HEK293 (cell line): ENCODE results near the gene PGBD5.
A peak's percentile ranks its signal among the peaks of the same experiment; 100 is the strongest.

Experiments used
- CTCF ChIA-PET: fragments of 350-600 bp; formaldehyde crosslinking; extraction: SDS; loops from one replicate; lab custom pipeline; 2021; ENCODE audit warnings: antibody characterized with exemption; lab: Yijun Ruan, JAX
- POLR2A ChIA-PET: fragments of 300-600 bp; formaldehyde crosslinking; extraction: SDS; loops from one replicate; lab custom pipeline; 2020; ENCODE audit warnings: antibody characterized with exemption, inconsistent platforms; lab: Yijun Ruan, JAX
- H3K27ac ChIP-seq: fragments of 200-500 bp; sonication (Bioruptor generic); 2 replicates; pipeline ENCODE4 v1.5.1; 2014; ENCODE audit warnings: low read depth, low read length, control low read depth, inconsistent platforms; ENCODE audit errors: extremely low read depth
- H3K36me3 ChIP-seq, 2 experiments: fragments of 200-500 bp in 1 of 2; sonication (Bioruptor generic) in 1 of 2; 1 replicate in 1 of 2; 2 replicates in 1 of 2; pipeline ENCODE4 v1.5.1; 2014 to 2017; ENCODE audit warnings: inconsistent platforms in 2 of 2, low read length in 2 of 2; ENCODE audit not compliant: control insufficient read depth in 2 of 2, insufficient read depth in 1 of 2
- H3K4me1 ChIP-seq: fragments of 200-500 bp; sonication (Bioruptor generic); 2 replicates; pipeline ENCODE4 v1.5.1; 2014; ENCODE audit warnings: mild to moderate bottlenecking, low read length, inconsistent platforms; ENCODE audit not compliant: control insufficient read depth, insufficient read depth
- H3K4me3 ChIP-seq: 2 replicates; pipeline ENCODE4 v1.5.1; 2011; ENCODE audit warnings: low read depth, mild to moderate bottlenecking, control low read depth, low read length, moderate library complexity
- H3K9me3 ChIP-seq: fragments of 200-500 bp; sonication (Bioruptor generic); 2 replicates; pipeline ENCODE4 v1.5.1; 2014; ENCODE audit warnings: low read depth, low read length, inconsistent platforms; ENCODE audit not compliant: control insufficient read depth, insufficient read depth
- MYNN ChIP-seq: fragments of 450-650 bp; formaldehyde crosslinking; IDR thresholded peaks from 2 replicates; pipeline ENCODE4 v1.5.1; 2016; ENCODE audit warnings: missing biosample characterization, missing genetic modification characterization, borderline replicate concordance
- OSR2 ChIP-seq: fragments of 450-650 bp; formaldehyde crosslinking; IDR thresholded peaks from 2 replicates; pipeline ENCODE4 v1.5.1; 2016; ENCODE audit warnings: missing biosample characterization, missing genetic modification characterization
- PBX3 ChIP-seq: sonication (generic); formaldehyde crosslinking; IDR thresholded peaks from 2 replicates; pipeline ENCODE4 v1.8.1; 2022; ENCODE audit warnings: mild to moderate bottlenecking, moderate library complexity, missing genetic modification reagents
- PRDM2 ChIP-seq: fragments of 450-650 bp; formaldehyde crosslinking; IDR thresholded peaks from 2 replicates; pipeline ENCODE4 v1.5.1; 2016; ENCODE audit warnings: missing biosample characterization, missing genetic modification characterization, borderline replicate concordance
- PRDM4 ChIP-seq: fragments of 450-650 bp; formaldehyde crosslinking; IDR thresholded peaks from 2 replicates; pipeline ENCODE4 v1.5.1; 2017; ENCODE audit warnings: missing biosample characterization, missing genetic modification characterization
- REPIN1 ChIP-seq: fragments of 450-650 bp; formaldehyde crosslinking; IDR thresholded peaks from 2 replicates; pipeline ENCODE4 v1.5.1; 2017; ENCODE audit warnings: missing biosample characterization, missing genetic modification characterization, low read depth
- REST ChIP-seq: fragments of 450-650 bp; formaldehyde crosslinking; IDR thresholded peaks from 2 replicates; pipeline ENCODE4 v1.5.1; 2016; ENCODE audit warnings: missing biosample characterization, missing genetic modification characterization
- SCRT1 ChIP-seq: fragments of 450-650 bp; formaldehyde crosslinking; IDR thresholded peaks from 2 replicates; pipeline ENCODE4 v1.5.1; 2016; ENCODE audit warnings: missing biosample characterization, missing genetic modification characterization, borderline replicate concordance
- ZFP37 ChIP-seq: fragments of 450-650 bp; formaldehyde crosslinking; IDR thresholded peaks from 2 replicates; pipeline ENCODE4 v1.5.1; 2016; ENCODE audit warnings: missing biosample characterization, missing genetic modification characterization
- ZNF169 ChIP-seq: fragments of 450-650 bp; formaldehyde crosslinking; IDR thresholded peaks from 2 replicates; pipeline ENCODE4 v1.5.1; 2016; ENCODE audit warnings: missing biosample characterization, missing genetic modification characterization
- ZNF350 ChIP-seq: fragments of 450-650 bp; formaldehyde crosslinking; IDR thresholded peaks from 2 replicates; pipeline ENCODE4 v1.5.0; 2017; ENCODE audit warnings: missing biosample characterization, mild to moderate bottlenecking, missing genetic modification characterization
- ZNF354C ChIP-seq: fragments of 450-650 bp; formaldehyde crosslinking; IDR thresholded peaks from 2 replicates; pipeline ENCODE4 v1.5.1; 2016; ENCODE audit warnings: missing biosample characterization, missing genetic modification characterization, low read depth, borderline replicate concordance
- ZNF394 ChIP-seq: fragments of 450-650 bp; formaldehyde crosslinking; IDR thresholded peaks from 2 replicates; pipeline ENCODE4 v1.5.1; 2016; ENCODE audit warnings: missing biosample characterization, missing genetic modification characterization, mild to moderate bottlenecking, moderate library complexity, borderline replicate concordance
- ZNF48 ChIP-seq: fragments of 450-650 bp; formaldehyde crosslinking; IDR thresholded peaks from 2 replicates; pipeline ENCODE4 v1.5.1; 2016; ENCODE audit warnings: missing biosample characterization, missing genetic modification characterization
- ZNF548 ChIP-seq: fragments of 450-650 bp; formaldehyde crosslinking; IDR thresholded peaks from 2 replicates; pipeline ENCODE4 v1.5.1; 2016; ENCODE audit warnings: missing biosample characterization, missing genetic modification characterization
- ZNF600 ChIP-seq: fragments of 450-650 bp; formaldehyde crosslinking; IDR thresholded peaks from 2 replicates; pipeline ENCODE4 v1.5.1; 2016; ENCODE audit warnings: missing biosample characterization, missing genetic modification characterization
- ZNF701 ChIP-seq: fragments of 450-650 bp; formaldehyde crosslinking; IDR thresholded peaks from 2 replicates; pipeline ENCODE4 v1.5.1; 2016; ENCODE audit warnings: missing biosample characterization, missing genetic modification characterization

The PGBD5 gene

GRCh38 chr1:230288641-230289349 is 137.3 kb downstream of the PGBD5 start:
- no peaks in the 10 kb centered on the region for H3K4me1 ChIP-seq
- no peak for TF ChIP-seq SCRT1 (tag by site-specific recombination)
- TF ChIP-seq ZNF48 (tag by site-specific recombination), result no peak
- TF ChIP-seq REPIN1, result no peak
- TF ChIP-seq ZNF600 (tag by site-specific recombination), result peak; percentile 71
- no peak for TF ChIP-seq PRDM4 (tag by site-specific recombination)
- TF ChIP-seq ZNF701 (tag by site-specific recombination), result no peak
- TF ChIP-seq ZNF354C (tag by site-specific recombination), result no peak
- no peak for TF ChIP-seq ZFP37 (tag by site-specific recombination)
- no peak for TF ChIP-seq OSR2 (tag by site-specific recombination)
- no peak for TF ChIP-seq ZNF169
- TF ChIP-seq PRDM2 (tag by site-specific recombination), result no peak
- peak; percentile 89 for TF ChIP-seq REST (tag by site-specific recombination)
- no peak for TF ChIP-seq PBX3
- peak; percentile 87 for TF ChIP-seq ZNF548 (tag by site-specific recombination)
- no peak for TF ChIP-seq ZNF394 (tag by site-specific recombination)
- TF ChIP-seq ZNF350 (tag by site-specific recombination), result no peak
- no peak for TF ChIP-seq MYNN (tag by site-specific recombination)
- ChIA-PET POLR2A (no interaction called here), CTCF (interaction anchor here (0.6 to 1.1 kb wide), 4 partner anchors 18 to 627 kb away, joined by 3 to 10 read pairs (median 3); no protein-coding TSS in a partner anchor)
- H3K9me3 ChIP-seq, result no peaks in the 10 kb centered on the region
- H3K27ac ChIP-seq, result no peak overlapping the region
- H3K4me3 ChIP-seq, result no peak overlapping the region
- no peaks in the 10 kb centered on the region for H3K36me3 ChIP-seq
